NCI-H510A treated with DMSO at 0.1 percent for 48 hours (cell line): ENCODE measurements around the gene FAM200B.

ENCODE experiments used
- DNase-seq: peaks from one replicate; lab custom pipeline; 2025; lab: John Stamatoyannopoulos, UW

FAM200B gene

GRCh38 chr4:15681372-15682241 lies at the start of gene FAM200B:
Gene FAM200B (plus strand): TSS chr4:15681827. CDS start chr4:15686978, 5,151 bp downstream.
- DNase-seq: peak; percentile 89

- no peak for DNase-seq
Measured at GRCh38 chr4:15636818-15637217, 44.8 kb upstream of the FAM200B start.

- DNase-seq: no peak
Measured at GRCh38 chr4:15638418-15638817, 43.2 kb upstream of the FAM200B start.

- no peak for DNase-seq
Measured at GRCh38 chr4:15648600-15648999, 33.0 kb upstream of the FAM200B start.

GRCh38 chr4:15649914-15650545 lies 31.6 kb upstream of the FAM200B start:
- peak; percentile 33 for DNase-seq

- DNase-seq: no peak
Measured at GRCh38 chr4:15651676-15652075, 30.0 kb upstream of the FAM200B start.

- DNase-seq: no peak
Measured at GRCh38 chr4:15652191-15652590, 29.4 kb upstream of the FAM200B start.

GRCh38 chr4:15652841-15653240 lies 28.8 kb upstream of the FAM200B start:
- DNase-seq: no peak

GRCh38 chr4:15653420-15653819 lies 28.2 kb upstream of the FAM200B start:
- no peak for DNase-seq

GRCh38 chr4:15653864-15654592 lies 27.6 kb upstream of the FAM200B start:
- no peak for DNase-seq

GRCh38 chr4:15654593-15655222 lies 26.9 kb upstream of the FAM200B start:
- DNase-seq: no peak

GRCh38 chr4:15655223-15656037 lies 26.2 kb upstream of the FAM200B start, which contains the start of gene FBXL5:
Gene FBXL5 (minus strand): TSS chr4:15655357. CDS start chr4:15655287, 70 bp downstream.
- peak; percentile 41 for DNase-seq

GRCh38 chr4:15656038-15656470 lies 25.6 kb upstream of the FAM200B start:
- no peak for DNase-seq

- DNase-seq: no peak
Measured at GRCh38 chr4:15657366-15657765, 24.3 kb upstream of the FAM200B start.

- DNase-seq: no peak
Measured at GRCh38 chr4:15658136-15658770, 23.4 kb upstream of the FAM200B start.

GRCh38 chr4:15658781-15659180 lies 22.8 kb upstream of the FAM200B start:
- DNase-seq: no peak

- DNase-seq: no peak
Measured at GRCh38 chr4:15659768-15660570, 21.7 kb upstream of the FAM200B start.

- no peak for DNase-seq
Measured at GRCh38 chr4:15665753-15666365, 15.8 kb upstream of the FAM200B start.

- DNase-seq: no peak
Measured at GRCh38 chr4:15667006-15667405, 14.6 kb upstream of the FAM200B start.
